Heart left ventricle (tissue), 16 donors: ENCODE data around the gene JPH4. TPM values are rescaled to one million over a fixed set of nuclear protein-coding genes. Genes with fewer than 3 reads are reported as not detected.

Experiments
- ATAC-seq, 4 donors: fragments of 200-7000 bp; cut with Tn5 transposase; one replicate each; pipeline ENCODE4 v1.9.1; 2020 to 2022; ENCODE audit warnings: moderate library complexity in 4 of 4, mild to moderate bottlenecking in 3 of 4, moderate number of reproducible peaks in 1 of 4
- DNase-seq, 5 donors: peaks; one replicate each; pipeline ENCODE4 v3.0.0-alpha.2; 2020
- H3K27ac ChIP-seq, 12 donors: fragments of 200-600 bp; sonication (generic) in 4 of 12; one replicate each; pipeline versions ENCODE4 v1.5.0 to v1.8.0; 2016 to 2022; ENCODE audit warnings: mild to moderate bottlenecking in 2 of 12
- H3K27me3 ChIP-seq, 9 donors: fragments of 200-600 bp; sonication (generic) in 2 of 9; one replicate each; pipeline versions ENCODE4 v1.5.1 to v1.8.0; 2016 to 2022; ENCODE audit warnings: mild to moderate bottlenecking in 3 of 9
- H3K36me3 ChIP-seq, 9 donors: fragments of 200-600 bp; sonication (generic) in 2 of 9; one replicate each; pipeline versions ENCODE4 v1.5.0 to v1.8.0; 2018 to 2022; ENCODE audit warnings: mild to moderate bottlenecking in 2 of 9
- H3K4me1 ChIP-seq, 12 donors: fragments of 200-600 bp; sonication (generic) in 4 of 12; one replicate each; pipeline versions ENCODE4 v1.5.0 to v1.8.0; 2016 to 2022; ENCODE audit warnings: mild to moderate bottlenecking in 3 of 12
- H3K4me3 ChIP-seq, 12 donors: fragments of 200-600 bp; sonication (generic) in 4 of 12; one replicate each; pipeline versions ENCODE4 v1.5.0 to v1.8.0; 2017 to 2022; ENCODE audit warnings: mild to moderate bottlenecking in 9 of 12, moderate library complexity in 4 of 12
- H3K9me3 ChIP-seq, 12 donors: fragments of 200-600 bp; sonication (generic) in 4 of 12; one replicate each; pipeline versions ENCODE4 v1.5.0 to v1.8.0; 2016 to 2022; ENCODE audit warnings: mild to moderate bottlenecking in 1 of 12
- CTCF ChIP-seq, 12 donors: fragments of 200-600 bp; sonication (generic) in 4 of 12; IDR thresholded peaks; one replicate each; pipeline versions ENCODE4 v1.5.0 to v1.8.0; 2018 to 2022; ENCODE audit warnings: antibody characterized with exemption in 12 of 12, mild to moderate bottlenecking in 5 of 12
- POLR2A ChIP-seq, 2 donors: fragments of 450-650 bp; IDR thresholded peaks; one replicate each; pipeline ENCODE4 v1.6.1; 2017; ENCODE audit warnings: antibody characterized with exemption in 2 of 2, mild to moderate bottlenecking in 2 of 2, moderate library complexity in 2 of 2
- WGBS, 4 donors: extraction: QIAGEN DNeasy Blood & Tissue Kit in 2 of 4; methylation state at CpG; one replicate each; pipeline versions ENCODE4 v1.1.5 to v1.1.7; 2013 to 2018; 5-methylcytosine and 5-hydroxymethylcytosine counted together
- intact Hi-C, 10 donors: fragments of 100-400 bp; cut with DNase I; formaldehyde crosslinking; loops; one replicate each; pipeline versions ENCODE4 v1.11.1 to v1.14.2; 2022
- polyA plus RNA-seq, 2 donors: library from polyadenylated mRNA; stranded (reverse); fragments of 200-250 nt; gene quantifications; one replicate each; pipeline ENCODE4 v1.2.3, GENCODE V29; 2013
- total RNA-seq, 9 donors: library from RNA; depleted of rRNA in 2 of 9; stranded (reverse); fragments of >200 nt in 2 of 9; fragmentation: NEBNext Ultra II Directional in 3 of 9; extraction: Animal tissue kit (Norgen Biotek cat#: 25700) in 3 of 9; gene quantifications; one replicate each; pipeline versions ENCODE4 v1.1.0 to v1.2.4, GENCODE V29; 2016 to 2023
- donor health status: ischemic (EF 13 %, LVEDD 7.1; RV severe dilation, severe dysfunction).
- donor health status: healthy with polysubstance abuse.
- donor health status: DM: no; HTN: yes; CAD: no.
- donor health status: DM: no; HTN: no; CAD: no.
- donor health status: ischemic (EF 25% LVEDD 6.9; RV normal size, moderate dysfunction).
- donor health status: ischemic (EF 25% LVEDD 5.7; RV mildly dilated, moderate dysfunction).
- donor health status: healthy.
- donor health status: DM: yes; HTN: yes; CAD: no.
- donor health status: ischemic (EF 35%, LVEDD 5.7; RV mildly dilated, moderate dysfunction).
- donor health status: nonischemic (EF 11% LVEDD 7.7; RV severe dilation, severe dysfunction).
- donor health status: DM: yes; HTN: yes; CAD: no.
- donor health status: PGD.
- donor health status: ischemic (EF 29% LVEDD 5.4; RV normal size, mild dysfunction).
- donor health status: nonischemic (EF 23%, LVEDD 6.1; RV moderate dilation, normal function).

Gene JPH4
- total and polyA plus RNA-seq, 11 donors: 0.10 to 0.59 (median 0.24) TPM; not detected in 1

- WGBS, 4 donors: 2 to 4% (median 3%) methylated on average over 16 to 24 of the region's 24 CpGs
- DNase-seq: no peak
- H3K27me3 ChIP-seq: peaks cover 30 to 85% (median 43%) of the 10 kb centered on the region in 9 donors
Observed at GRCh38 chr14:23577710-23578392, 739 bp downstream of the JPH4 start.

GRCh38 chr14:23577004-23577681, 1.4 kb downstream of the JPH4 start:
- Histone ChIP-seq H3K4me3 (peak overlapping the region in 11 of 12 donors; percentile 3 to 40 (median 22)), H3K27me3 (peaks cover 30 to 92% (median 43%) of the 10 kb centered on the region in 9 donors), H3K27ac (no peak overlapping the region), H3K36me3 (no peaks in the 10 kb centered on the region), H3K4me1 (peaks cover 0 to 28% (median 7%) of the 10 kb centered on the region in 12 donors), H3K9me3 (no peaks in the 10 kb centered on the region)
- intact Hi-C loops: no loop called here
- TF ChIP-seq POLR2A (IDR thresholded peaks at IDR 0.05) (no peak), CTCF (IDR thresholded peaks at IDR 0.05) (no peak)
- WGBS, 4 donors: 1 to 3% (median 2%) methylated on average over 29 to 67 of the region's 67 CpGs
- DNase-seq (no peak), ATAC-seq (peak in 2 of 4 donors; percentile 8 to 39)

More at GRCh38 chr14:23577710-23578392, 739 bp downstream of the JPH4 start:
- Histone ChIP-seq H3K27ac (no peak overlapping the region), H3K9me3 (no peaks in the 10 kb centered on the region), H3K36me3 (no peaks in the 10 kb centered on the region), H3K4me3 (peak overlapping the region in 3 of 12 donors; percentile 15 to 40 (median 29)), H3K4me1 (peaks cover 0 to 21% (median 7%) of the 10 kb centered on the region in 12 donors)
- intact Hi-C loops: no loop called here
- ATAC-seq: no peak
- TF ChIP-seq CTCF (IDR thresholded peaks at IDR 0.05) (no peak), POLR2A (IDR thresholded peaks at IDR 0.05) (no peak)

GRCh38 chr14:23573384-23574015, 5.1 kb downstream of the JPH4 start:
- Histone ChIP-seq H3K9me3 (no peaks in the 10 kb centered on the region), H3K4me1 (peaks cover 0 to 44% (median 7%) of the 10 kb centered on the region in 12 donors), H3K27me3 (peaks cover 26 to 69% (median 35%) of the 10 kb centered on the region in 9 donors), H3K27ac (peak overlapping the region in 1 of 12 donors; percentile 64), H3K36me3 (no peaks in the 10 kb centered on the region), H3K4me3 (no peak overlapping the region)
- intact Hi-C loops: no loop called here
- TF ChIP-seq POLR2A (IDR thresholded peaks at IDR 0.05) (no peak), CTCF (IDR thresholded peaks at IDR 0.05) (no peak)
- 82 to 86% (median 84%) methylated on average over 5 of the region's 5 CpGs for WGBS, 4 donors
- ATAC-seq (no peak), DNase-seq (no peak)

- H3K27ac ChIP-seq: peak overlapping the region in 1 of 12 donors; percentile 64
- H3K36me3 ChIP-seq: no peaks in the 10 kb centered on the region
- ATAC-seq (peak; percentile 27 to 54 (median 42)), DNase-seq (peak in 1 of 5 donors; percentile 61)
- no peaks in the 10 kb centered on the region for H3K9me3 ChIP-seq
- WGBS, 4 donors: 37 to 43% (median 41%) methylated on average over 4 of the region's 4 CpGs
- H3K27me3 ChIP-seq: peaks cover 25 to 63% (median 29%) of the 10 kb centered on the region in 9 donors
- no peak overlapping the region for H3K4me3 ChIP-seq
- intact Hi-C loops: no loop called here
- TF ChIP-seq CTCF (IDR thresholded peaks at IDR 0.05) (no peak), POLR2A (IDR thresholded peaks at IDR 0.05) (no peak)
- H3K4me1 ChIP-seq: peaks cover 0 to 50% (median 9%) of the 10 kb centered on the region in 12 donors
Observed at GRCh38 chr14:23572836-23573235, 5.8 kb downstream of the JPH4 start.
